ENCODE data around the gene PWWP2A. TPM values are rescaled to one million over a fixed set of nuclear protein-coding genes. Genes with fewer than 3 reads are reported as not detected.

The PWWP2A gene
- polyA plus RNA-seq, 1 experiment = 8.7 TPM

DNA sequence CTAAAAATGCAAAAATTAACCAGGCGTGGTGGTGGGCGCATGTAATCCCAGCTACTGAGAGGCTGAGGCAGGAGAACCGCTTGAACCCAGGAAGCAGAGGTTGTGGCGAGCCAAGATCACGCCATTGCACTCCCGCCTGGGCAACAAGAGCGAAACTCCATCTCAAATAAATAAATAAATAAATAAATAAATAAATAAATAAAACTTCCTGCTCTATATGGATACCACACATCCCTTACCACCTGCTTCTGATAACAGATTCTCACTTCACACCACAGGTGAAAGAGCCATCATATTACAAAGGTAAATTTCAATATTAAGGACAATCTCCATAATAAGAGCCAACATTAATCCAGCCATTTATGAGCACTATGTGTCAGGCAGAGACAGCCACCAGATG lies 9.4 kb upstream of the PWWP2A start:
- Histone ChIP-seq H3K36me3 (ENCODE audit: control insufficient read depth, insufficient read depth, low read length) (no peaks in the 10 kb centered on the region), H3K27me3 (ENCODE audit: control insufficient read depth, insufficient read depth, low read length) (no peaks in the 10 kb centered on the region), H3K4me3 (ENCODE audit: low read depth, low read length) (no peak overlapping the region)
- DNase-seq (ENCODE audit: low read depth) = no peak
- POLR2A ChIA-PET = no interaction called here
- TF ChIP-seq, protein P1, sequence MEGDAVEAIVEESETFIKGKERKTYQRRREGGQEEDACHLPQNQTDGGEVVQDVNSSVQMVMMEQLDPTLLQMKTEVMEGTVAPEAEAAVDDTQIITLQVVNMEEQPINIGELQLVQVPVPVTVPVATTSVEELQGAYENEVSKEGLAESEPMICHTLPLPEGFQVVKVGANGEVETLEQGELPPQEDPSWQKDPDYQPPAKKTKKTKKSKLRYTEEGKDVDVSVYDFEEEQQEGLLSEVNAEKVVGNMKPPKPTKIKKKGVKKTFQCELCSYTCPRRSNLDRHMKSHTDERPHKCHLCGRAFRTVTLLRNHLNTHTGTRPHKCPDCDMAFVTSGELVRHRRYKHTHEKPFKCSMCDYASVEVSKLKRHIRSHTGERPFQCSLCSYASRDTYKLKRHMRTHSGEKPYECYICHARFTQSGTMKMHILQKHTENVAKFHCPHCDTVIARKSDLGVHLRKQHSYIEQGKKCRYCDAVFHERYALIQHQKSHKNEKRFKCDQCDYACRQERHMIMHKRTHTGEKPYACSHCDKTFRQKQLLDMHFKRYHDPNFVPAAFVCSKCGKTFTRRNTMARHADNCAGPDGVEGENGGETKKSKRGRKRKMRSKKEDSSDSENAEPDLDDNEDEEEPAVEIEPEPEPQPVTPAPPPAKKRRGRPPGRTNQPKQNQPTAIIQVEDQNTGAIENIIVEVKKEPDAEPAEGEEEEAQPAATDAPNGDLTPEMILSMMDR (IDR thresholded peaks at IDR 0.05; ENCODE audit: insufficient read depth, low read depth, low read length) = no peak
- CTCF ChIA-PET = no interaction called here

DNA sequence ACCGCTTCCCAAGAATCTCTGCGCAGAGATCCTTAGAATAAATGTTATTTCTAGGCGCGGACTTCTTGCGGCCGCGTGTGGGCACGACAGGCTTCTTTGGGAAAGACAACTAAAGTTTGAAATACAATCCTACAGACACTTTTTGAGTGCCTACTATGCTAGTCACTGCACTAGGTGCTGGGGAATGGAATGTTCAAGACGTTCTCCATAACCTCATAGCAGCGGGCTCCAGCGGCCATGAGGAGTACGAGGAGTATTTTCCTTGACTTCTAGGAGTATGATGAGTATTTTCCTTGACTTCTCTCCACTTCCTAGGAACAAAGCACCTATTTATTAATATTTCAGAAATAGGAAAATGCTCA lies 636 bp upstream of the PWWP2A start:
- H3K36me3 ChIP-seq (ENCODE audit: control insufficient read depth, insufficient read depth, low read length) = peaks cover 1% of the 10 kb centered on the region; the same call in 1 of the 2 replicates
- CTCF ChIA-PET = no interaction called here
- no peak overlapping the region for H3K4me3 ChIP-seq (ENCODE audit: low read depth, low read length)
- TF ChIP-seq, protein P1 (IDR thresholded peaks at IDR 0.05; ENCODE audit: insufficient read depth, low read depth, low read length) = peak; percentile 29; the same call in 1 of the 2 replicates
- DNase-seq (ENCODE audit: low read depth) = no peak
- no peaks in the 10 kb centered on the region; the same call in 1 of the 2 replicates for H3K27me3 ChIP-seq (ENCODE audit: control insufficient read depth, insufficient read depth, low read length)
- POLR2A ChIA-PET = no interaction called here

DNA sequence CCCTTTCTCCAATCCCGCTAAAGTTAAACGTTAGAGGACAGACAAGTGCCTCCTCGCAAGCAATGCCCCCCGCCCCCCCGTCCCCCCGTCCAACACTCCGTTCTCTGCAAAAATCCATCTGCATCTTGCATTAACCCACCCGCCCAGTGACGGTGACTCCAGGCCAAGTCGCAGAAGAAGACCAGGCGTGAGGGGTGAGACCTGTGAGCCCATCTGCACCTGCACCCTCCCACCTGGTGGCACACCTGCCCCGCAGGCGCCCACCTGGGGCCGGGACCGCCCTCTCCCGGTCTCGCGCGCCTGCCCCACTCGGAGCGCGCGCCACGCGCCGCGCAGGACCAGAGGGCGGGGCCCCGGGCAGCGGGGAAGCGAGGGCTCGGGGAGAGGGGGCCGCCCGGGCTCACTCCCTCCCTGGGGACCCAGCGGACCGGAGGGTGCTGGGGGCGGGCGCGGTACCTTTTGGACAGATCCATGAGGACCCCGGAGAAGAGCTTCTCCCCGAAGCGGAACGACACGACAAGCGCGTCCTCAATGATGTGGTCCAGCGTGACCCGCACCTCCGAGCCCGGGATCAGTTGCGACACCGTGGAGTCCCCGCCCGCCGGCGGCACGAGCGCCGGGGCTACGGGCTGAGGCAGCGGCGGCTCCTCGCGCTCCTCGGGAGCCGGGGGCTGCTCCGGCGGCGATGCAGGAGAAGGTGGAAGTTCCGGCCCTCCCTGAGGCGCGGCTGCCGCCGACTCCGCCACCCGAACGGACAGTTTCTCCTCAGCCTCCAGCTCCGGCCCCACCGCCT lies 705 bp downstream of the PWWP2A start:
- no peaks in the 10 kb centered on the region; the same call in 1 of the 2 replicates for H3K27me3 ChIP-seq (ENCODE audit: control insufficient read depth, insufficient read depth, low read length)
- ChIA-PET CTCF (interaction anchor here (0.9 to 1.2 kb wide), 3 partner anchors 37 to 101 kb away, joined by 3 read pairs; no protein-coding TSS in a partner anchor), POLR2A (interaction anchor here (0.6 to 0.7 kb wide), 3 partner anchors 13 to 303 kb away, joined by 3 to 5 read pairs (median 3); partner anchors contain the start of gene PTTG1)
- H3K36me3 ChIP-seq (ENCODE audit: control insufficient read depth, insufficient read depth, low read length) = peaks cover 1% of the 10 kb centered on the region; the same call in 1 of the 2 replicates
- H3K4me3 ChIP-seq (ENCODE audit: low read depth, low read length) = peak overlapping the region; percentile 84
- no peak for DNase-seq (ENCODE audit: low read depth)
- TF ChIP-seq, protein P1 (IDR thresholded peaks at IDR 0.05; ENCODE audit: insufficient read depth, low read depth, low read length) = 0 out of 2 replicates have a peak, but pooled peaks have one; percentile 2

DNA sequence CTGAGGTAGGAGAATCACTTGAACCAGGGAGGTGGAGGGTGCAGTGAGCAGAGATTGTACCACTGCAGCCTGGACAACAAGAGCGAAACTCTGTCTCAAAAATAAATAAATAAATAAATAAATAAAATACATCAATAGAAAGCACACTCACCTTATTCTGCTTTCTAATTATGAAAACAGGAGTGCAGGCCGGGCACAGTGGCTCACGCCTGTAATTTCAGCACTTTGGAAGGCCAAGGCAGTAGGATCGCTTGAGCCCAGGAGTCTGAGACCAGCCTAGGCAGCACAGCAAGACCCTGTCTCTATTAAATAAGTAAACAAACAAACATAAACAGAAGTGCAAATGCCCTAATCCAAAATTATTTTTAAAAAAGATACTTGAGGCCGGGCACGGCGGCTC lies 2.3 kb downstream of the PWWP2A start:
- ChIA-PET POLR2A (no interaction called here), CTCF (no interaction called here)
- TF ChIP-seq, protein P1 (IDR thresholded peaks at IDR 0.05; ENCODE audit: insufficient read depth, low read depth, low read length) = no peak

DNA sequence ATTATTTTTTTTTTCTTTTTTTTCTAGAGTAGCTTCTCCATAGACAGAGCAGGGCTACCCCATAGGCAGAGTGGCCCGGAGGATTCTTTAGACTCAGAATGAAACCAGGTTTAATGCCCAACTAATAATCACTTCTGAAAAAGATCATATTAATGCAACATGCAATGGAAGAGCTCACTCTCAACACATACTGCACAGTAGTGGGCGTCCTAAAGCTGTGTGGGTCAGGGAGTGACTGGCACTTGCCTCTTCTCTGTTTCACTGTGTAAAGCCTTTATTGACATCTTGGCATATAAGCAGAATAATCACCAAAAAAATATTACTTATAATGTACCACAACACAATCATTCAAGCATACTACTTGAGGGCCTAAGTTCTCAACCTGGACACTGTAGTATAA lies 11.1 kb downstream of the PWWP2A start:
- H3K4me3 ChIP-seq (ENCODE audit: low read depth, low read length) = no peak overlapping the region
- POLR2A ChIA-PET = no interaction called here
- TF ChIP-seq, protein P1 (IDR thresholded peaks at IDR 0.05; ENCODE audit: insufficient read depth, low read depth, low read length) = no peak
- CTCF ChIA-PET = interaction anchor here (1.0 kb wide), 1 partner anchor 237 kb away, joined by 3 read pairs; no protein-coding TSS in a partner anchor
- peaks cover 3% of the 10 kb centered on the region; the same call in 1 of the 2 replicates for H3K36me3 ChIP-seq (ENCODE audit: control insufficient read depth, insufficient read depth, low read length)
- no peak for DNase-seq (ENCODE audit: low read depth)
- no peaks in the 10 kb centered on the region for H3K27me3 ChIP-seq (ENCODE audit: control insufficient read depth, insufficient read depth, low read length)

More for the DNA sequence above, 2.3 kb downstream of the PWWP2A start:
- peaks cover 1% of the 10 kb centered on the region for H3K36me3 ChIP-seq (ENCODE audit: control insufficient read depth, insufficient read depth, low read length)
- H3K4me3 ChIP-seq (ENCODE audit: low read depth, low read length) = no peak overlapping the region
- DNase-seq (ENCODE audit: low read depth) = no peak
- no peaks in the 10 kb centered on the region for H3K27me3 ChIP-seq (ENCODE audit: control insufficient read depth, insufficient read depth, low read length)

All from BJ (cell line).